Prostate gland (tissue), 2 donors: Measurements from ENCODE around the gene STPG3.

Experiments
- POLR2A ChIP-seq: fragments of 450-650 bp; IDR thresholded peaks from one replicate; pipeline ENCODE4 v1.6.1; 2016; ENCODE audit warnings: antibody characterized with exemption, mild to moderate bottlenecking
- POLR2AphosphoS5 ChIP-seq: sonication (generic); formaldehyde crosslinking; IDR thresholded peaks from one replicate; pipeline ENCODE4 v1.6.1; 2017; ENCODE audit warnings: antibody characterized with exemption
- TF ChIP-seq, protein P1 (sequence below), 4 experiments: fragments of 200-600 bp in 2 of 4; fragments of 450-650 bp in 2 of 4; sonication (generic) in 2 of 4; IDR thresholded peaks; 1 replicate in 3 of 4; 2 replicates in 1 of 4; pipeline ENCODE4 v1.5.1; 2016 to 2019; ENCODE audit warnings: antibody characterized with exemption in 4 of 4, mild to moderate bottlenecking in 2 of 4, moderate library complexity in 2 of 4

- TF ChIP-seq, protein P1, sequence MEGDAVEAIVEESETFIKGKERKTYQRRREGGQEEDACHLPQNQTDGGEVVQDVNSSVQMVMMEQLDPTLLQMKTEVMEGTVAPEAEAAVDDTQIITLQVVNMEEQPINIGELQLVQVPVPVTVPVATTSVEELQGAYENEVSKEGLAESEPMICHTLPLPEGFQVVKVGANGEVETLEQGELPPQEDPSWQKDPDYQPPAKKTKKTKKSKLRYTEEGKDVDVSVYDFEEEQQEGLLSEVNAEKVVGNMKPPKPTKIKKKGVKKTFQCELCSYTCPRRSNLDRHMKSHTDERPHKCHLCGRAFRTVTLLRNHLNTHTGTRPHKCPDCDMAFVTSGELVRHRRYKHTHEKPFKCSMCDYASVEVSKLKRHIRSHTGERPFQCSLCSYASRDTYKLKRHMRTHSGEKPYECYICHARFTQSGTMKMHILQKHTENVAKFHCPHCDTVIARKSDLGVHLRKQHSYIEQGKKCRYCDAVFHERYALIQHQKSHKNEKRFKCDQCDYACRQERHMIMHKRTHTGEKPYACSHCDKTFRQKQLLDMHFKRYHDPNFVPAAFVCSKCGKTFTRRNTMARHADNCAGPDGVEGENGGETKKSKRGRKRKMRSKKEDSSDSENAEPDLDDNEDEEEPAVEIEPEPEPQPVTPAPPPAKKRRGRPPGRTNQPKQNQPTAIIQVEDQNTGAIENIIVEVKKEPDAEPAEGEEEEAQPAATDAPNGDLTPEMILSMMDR (IDR thresholded peaks at IDR 0.05), result no peak
- TF ChIP-seq POLR2A (no peak), POLR2AphosphoS5 (no peak)
Observed at GRCh38 chr9:137295849-137296669, 45.0 kb downstream of the STPG3 start.
